Epithelial cell of esophagus (primary cell): ENCODE measurements around the gene CDK10.
A peak's percentile ranks its signal among the peaks of the same experiment; 100 is the strongest.

Experiments
- DNase-seq: peaks from one replicate; pipeline ENCODE4 v3.0.0; 2010; ENCODE audit warnings: low read depth
- H3K4me3 ChIP-seq: 2 replicates; pipeline ENCODE4 v1.5.1; 2011; ENCODE audit warnings: mild to moderate bottlenecking, low read length, control low read depth
- CTCF ChIP-seq: IDR thresholded peaks from 2 replicates; pipeline ENCODE4 v1.5.1; 2011; ENCODE audit warnings: low read depth, mild to moderate bottlenecking, low read length, control low read depth, inconsistent platforms; ENCODE audit not compliant: insufficient read depth; ENCODE audit errors: missing control alignments

The CDK10 gene

GRCh38 chr16:89686520-89687091 is at the start of gene CDK10:
Gene CDK10 (plus strand): TSS chr16:89686689. CDS start chr16:89686711, 22 bp downstream.
- TF ChIP-seq CTCF = no peak
- DNase-seq = peak; percentile 84
- peak within 1 kb of the TSS; percentile 79 for H3K4me3 ChIP-seq

GRCh38 chr16:89637379-89637778 is 49.1 kb upstream of the CDK10 start:
- H3K4me3 ChIP-seq = no peak overlapping the region
- no peak for TF ChIP-seq CTCF
- no peak for DNase-seq

- TF ChIP-seq CTCF = no peak
- no peak for DNase-seq
- no peak overlapping the region for H3K4me3 ChIP-seq
Measured at GRCh38 chr16:89638455-89638854, 48.0 kb upstream of the CDK10 start.

GRCh38 chr16:89639385-89639784 is 47.1 kb upstream of the CDK10 start:
- H3K4me3 ChIP-seq = no peak overlapping the region
- DNase-seq = no peak
- no peak for TF ChIP-seq CTCF

- no peak for DNase-seq
- TF ChIP-seq CTCF = no peak
- no peak overlapping the region for H3K4me3 ChIP-seq
Measured at GRCh38 chr16:89641458-89642119, 44.9 kb upstream of the CDK10 start.

- no peak overlapping the region for H3K4me3 ChIP-seq
- no peak for DNase-seq
- TF ChIP-seq CTCF = no peak
Measured at GRCh38 chr16:89642574-89642973, 43.9 kb upstream of the CDK10 start.
